Panc1 (cell line): Measurements from ENCODE around the gene RBP2.

Experiments
- POLR2AphosphoS5 ChIP-seq: IDR thresholded peaks from 2 replicates; pipeline ENCODE4 v1.6.1; 2012; ENCODE audit warnings: mild to moderate bottlenecking, low read depth, low read length, moderate library complexity
- TCF7L2 ChIP-seq: IDR thresholded peaks from 2 replicates; pipeline ENCODE4 v1.6.1; 2011; ENCODE audit warnings: mild to moderate bottlenecking, low read depth, low read length, inconsistent platforms
- TF ChIP-seq, protein P1 (sequence below): fragments of 450-650 bp; IDR thresholded peaks from 2 replicates; pipeline ENCODE4 v1.5.1; 2017; ENCODE audit warnings: mild to moderate bottlenecking
- TF ChIP-seq, protein P2 (sequence below), 2 experiments: IDR thresholded peaks; 2 replicates each; pipeline ENCODE4 v1.6.1; 2011 to 2012; ENCODE audit warnings: low read depth in 2 of 2, control low read depth in 1 of 2, low read length in 1 of 2, mild to moderate bottlenecking in 1 of 2, moderate library complexity in 1 of 2; ENCODE audit not compliant: insufficient read depth in 1 of 2

DNA sequence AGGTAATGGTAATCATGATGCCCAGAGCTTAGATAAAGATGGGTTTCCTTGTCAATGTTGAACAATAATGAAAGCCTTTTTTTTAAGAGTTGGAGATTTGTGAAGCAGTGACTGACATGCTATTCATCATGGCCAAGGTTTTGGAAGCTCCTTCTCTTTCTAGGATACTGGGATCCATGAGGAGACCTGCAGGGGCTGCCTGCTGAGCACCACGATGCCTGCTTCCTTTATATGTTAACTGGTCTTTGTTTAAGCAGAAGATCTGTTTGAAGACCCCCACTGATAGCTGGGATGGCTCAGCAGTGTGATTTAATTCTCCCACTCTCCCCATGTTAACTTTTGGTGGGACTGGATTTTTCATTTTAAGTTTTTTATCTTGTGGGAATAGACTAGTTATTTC is 47.4 kb upstream of the RBP2 start:
- TF ChIP-seq, protein P1, sequence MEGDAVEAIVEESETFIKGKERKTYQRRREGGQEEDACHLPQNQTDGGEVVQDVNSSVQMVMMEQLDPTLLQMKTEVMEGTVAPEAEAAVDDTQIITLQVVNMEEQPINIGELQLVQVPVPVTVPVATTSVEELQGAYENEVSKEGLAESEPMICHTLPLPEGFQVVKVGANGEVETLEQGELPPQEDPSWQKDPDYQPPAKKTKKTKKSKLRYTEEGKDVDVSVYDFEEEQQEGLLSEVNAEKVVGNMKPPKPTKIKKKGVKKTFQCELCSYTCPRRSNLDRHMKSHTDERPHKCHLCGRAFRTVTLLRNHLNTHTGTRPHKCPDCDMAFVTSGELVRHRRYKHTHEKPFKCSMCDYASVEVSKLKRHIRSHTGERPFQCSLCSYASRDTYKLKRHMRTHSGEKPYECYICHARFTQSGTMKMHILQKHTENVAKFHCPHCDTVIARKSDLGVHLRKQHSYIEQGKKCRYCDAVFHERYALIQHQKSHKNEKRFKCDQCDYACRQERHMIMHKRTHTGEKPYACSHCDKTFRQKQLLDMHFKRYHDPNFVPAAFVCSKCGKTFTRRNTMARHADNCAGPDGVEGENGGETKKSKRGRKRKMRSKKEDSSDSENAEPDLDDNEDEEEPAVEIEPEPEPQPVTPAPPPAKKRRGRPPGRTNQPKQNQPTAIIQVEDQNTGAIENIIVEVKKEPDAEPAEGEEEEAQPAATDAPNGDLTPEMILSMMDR: no peak
- TF ChIP-seq, protein P2, sequence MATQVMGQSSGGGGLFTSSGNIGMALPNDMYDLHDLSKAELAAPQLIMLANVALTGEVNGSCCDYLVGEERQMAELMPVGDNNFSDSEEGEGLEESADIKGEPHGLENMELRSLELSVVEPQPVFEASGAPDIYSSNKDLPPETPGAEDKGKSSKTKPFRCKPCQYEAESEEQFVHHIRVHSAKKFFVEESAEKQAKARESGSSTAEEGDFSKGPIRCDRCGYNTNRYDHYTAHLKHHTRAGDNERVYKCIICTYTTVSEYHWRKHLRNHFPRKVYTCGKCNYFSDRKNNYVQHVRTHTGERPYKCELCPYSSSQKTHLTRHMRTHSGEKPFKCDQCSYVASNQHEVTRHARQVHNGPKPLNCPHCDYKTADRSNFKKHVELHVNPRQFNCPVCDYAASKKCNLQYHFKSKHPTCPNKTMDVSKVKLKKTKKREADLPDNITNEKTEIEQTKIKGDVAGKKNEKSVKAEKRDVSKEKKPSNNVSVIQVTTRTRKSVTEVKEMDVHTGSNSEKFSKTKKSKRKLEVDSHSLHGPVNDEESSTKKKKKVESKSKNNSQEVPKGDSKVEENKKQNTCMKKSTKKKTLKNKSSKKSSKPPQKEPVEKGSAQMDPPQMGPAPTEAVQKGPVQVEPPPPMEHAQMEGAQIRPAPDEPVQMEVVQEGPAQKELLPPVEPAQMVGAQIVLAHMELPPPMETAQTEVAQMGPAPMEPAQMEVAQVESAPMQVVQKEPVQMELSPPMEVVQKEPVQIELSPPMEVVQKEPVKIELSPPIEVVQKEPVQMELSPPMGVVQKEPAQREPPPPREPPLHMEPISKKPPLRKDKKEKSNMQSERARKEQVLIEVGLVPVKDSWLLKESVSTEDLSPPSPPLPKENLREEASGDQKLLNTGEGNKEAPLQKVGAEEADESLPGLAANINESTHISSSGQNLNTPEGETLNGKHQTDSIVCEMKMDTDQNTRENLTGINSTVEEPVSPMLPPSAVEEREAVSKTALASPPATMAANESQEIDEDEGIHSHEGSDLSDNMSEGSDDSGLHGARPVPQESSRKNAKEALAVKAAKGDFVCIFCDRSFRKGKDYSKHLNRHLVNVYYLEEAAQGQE (IDR thresholded peaks at IDR 0.05; ENCODE audit: insufficient read depth in 1 of 2, low read depth in 2 of 2, low read length in 1 of 2): no peak
- TF ChIP-seq TCF7L2 (no peak), POLR2AphosphoS5 (no peak)
